ENCODE results near the gene SLC8A1.

Gene SLC8A1

GRCh38 chr2:40155728-40156127, 296.2 kb downstream of the SLC8A1 start:
- Histone ChIP-seq H3K23ac (ENCODE audit: low read length) (no peak overlapping the region), H3K9me3 (ENCODE audit: insufficient read depth, low read depth, low read length) (no peaks in the 10 kb centered on the region), H2AFZ (ENCODE audit: insufficient read depth, low read length, poor library complexity) (no peak overlapping the region), H3K27me3 (ENCODE audit: insufficient read depth, low read length) (no peaks in the 10 kb centered on the region), H3K4ac (ENCODE audit: low read depth, low read length) (no peak overlapping the region), H2BK120ac (ENCODE audit: insufficient read depth, low read length, poor library complexity) (no peak overlapping the region), H3K4me2 (ENCODE audit: low read length) (no peak overlapping the region), H3K9ac (ENCODE audit: low read length) (no peak overlapping the region), H3K36me3 (ENCODE audit: control insufficient read depth in 1 of 2, insufficient read depth in 2 of 2, low read length in 2 of 2) (peaks cover 2 to 9% of the 10 kb centered on the region in 2 experiments), H4K8ac (ENCODE audit: low read depth, low read length) (no peak overlapping the region), H2BK5ac (ENCODE audit: low read depth, low read length, poor library complexity) (no peak overlapping the region), H3K14ac (ENCODE audit: low read length) (no peak overlapping the region), H3K79me1 (ENCODE audit: low read length) (no peaks in the 10 kb centered on the region), H2AK5ac (ENCODE audit: low read length) (no peak overlapping the region), H3K4me3 (ENCODE audit: low read depth, low read length) (no peak overlapping the region), H4K12ac (ENCODE audit: low read depth, low read length) (no peak overlapping the region), H3K4me1 (ENCODE audit: control insufficient read depth in 1 of 2, insufficient read depth in 2 of 2, low read length in 2 of 2) (no peaks in the 10 kb centered on the region), H3K18ac (ENCODE audit: low read length) (no peak overlapping the region), H2BK12ac (ENCODE audit: low read length) (no peak overlapping the region), H3K79me2 (ENCODE audit: control insufficient read depth, insufficient read depth, low read length, poor library complexity) (no peaks in the 10 kb centered on the region), H4K91ac (ENCODE audit: low read depth, low read length) (no peak overlapping the region), H3K27ac (ENCODE audit: low read depth, low read length) (no peak overlapping the region)
- DNase-seq, result peak in 1 of 2 donors; percentile 42
- WGBS (ENCODE audit: extremely low coverage, insufficient coverage, insufficient read length), result no CpG with 5 or more reads among the region's 2 CpGs

DNA sequence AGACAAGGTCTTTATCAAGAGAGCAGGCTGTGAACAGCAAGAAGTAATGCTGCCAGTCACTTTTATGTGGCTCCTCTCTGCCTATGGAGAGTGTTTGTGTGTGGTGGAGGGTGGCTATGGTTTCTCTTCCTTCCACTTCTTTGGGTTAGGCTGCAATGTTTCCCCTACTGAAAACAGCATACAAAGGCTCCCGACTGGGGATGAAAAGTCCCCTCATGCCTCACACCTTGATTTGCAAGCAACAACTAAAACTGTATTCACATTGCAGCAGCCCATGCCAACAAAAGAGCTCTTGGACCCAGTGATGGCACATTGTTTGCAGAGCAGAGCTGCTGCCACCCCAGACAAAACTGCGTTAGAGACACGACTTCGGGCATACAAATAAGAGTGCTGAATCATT, 301.6 kb downstream of the SLC8A1 start:
- H3K9ac ChIP-seq (ENCODE audit: low read length), result no peak overlapping the region
- H3K23ac ChIP-seq (ENCODE audit: low read length), result no peak overlapping the region
- no peaks in the 10 kb centered on the region for H3K27me3 ChIP-seq (ENCODE audit: insufficient read depth, low read length)
- H2BK12ac ChIP-seq (ENCODE audit: low read length), result no peak overlapping the region
- H3K18ac ChIP-seq (ENCODE audit: low read length), result no peak overlapping the region
- H3K36me3 ChIP-seq (ENCODE audit: control insufficient read depth in 1 of 2, insufficient read depth in 2 of 2, low read length in 2 of 2), result peaks cover 2 to 4% of the 10 kb centered on the region in 2 experiments
- H2AK5ac ChIP-seq (ENCODE audit: low read length), result no peak overlapping the region
- no peaks in the 10 kb centered on the region for H3K4me1 ChIP-seq (ENCODE audit: control insufficient read depth in 1 of 2, insufficient read depth in 2 of 2, low read length in 2 of 2)
- no peak for DNase-seq
- peaks cover 2% of the 10 kb centered on the region for H3K79me1 ChIP-seq (ENCODE audit: low read length)
- H2BK5ac ChIP-seq (ENCODE audit: low read depth, low read length, poor library complexity), result no peak overlapping the region
- H2AFZ ChIP-seq (ENCODE audit: insufficient read depth, low read length, poor library complexity), result no peak overlapping the region
- H3K9me3 ChIP-seq (ENCODE audit: insufficient read depth, low read depth, low read length), result no peaks in the 10 kb centered on the region
- no CpG with 5 or more reads among the region's 4 CpGs for WGBS (ENCODE audit: extremely low coverage, insufficient coverage, insufficient read length)
- peaks cover 2% of the 10 kb centered on the region for H3K79me2 ChIP-seq (ENCODE audit: control insufficient read depth, insufficient read depth, low read length, poor library complexity)
- H4K91ac ChIP-seq (ENCODE audit: low read depth, low read length), result no peak overlapping the region
- H4K12ac ChIP-seq (ENCODE audit: low read depth, low read length), result no peak overlapping the region
- no peak overlapping the region for H2BK120ac ChIP-seq (ENCODE audit: insufficient read depth, low read length, poor library complexity)
- no peak overlapping the region for H3K4me3 ChIP-seq (ENCODE audit: low read depth, low read length)
- H3K14ac ChIP-seq (ENCODE audit: low read length), result no peak overlapping the region
- no peak overlapping the region for H3K27ac ChIP-seq (ENCODE audit: low read depth, low read length)
- no peak overlapping the region for H3K4me2 ChIP-seq (ENCODE audit: low read length)
- no peak overlapping the region for H4K8ac ChIP-seq (ENCODE audit: low read depth, low read length)
- H3K4ac ChIP-seq (ENCODE audit: low read depth, low read length), result no peak overlapping the region

GRCh38 chr2:40148334-40148733, 303.6 kb downstream of the SLC8A1 start:
- Histone ChIP-seq H3K9ac (ENCODE audit: low read length) (no peak overlapping the region), H3K23ac (ENCODE audit: low read length) (no peak overlapping the region), H2AFZ (ENCODE audit: insufficient read depth, low read length, poor library complexity) (no peak overlapping the region), H3K4ac (ENCODE audit: low read depth, low read length) (no peak overlapping the region), H3K4me1 (ENCODE audit: control insufficient read depth in 1 of 2, insufficient read depth in 2 of 2, low read length in 2 of 2) (no peaks in the 10 kb centered on the region), H3K4me3 (ENCODE audit: low read depth, low read length) (no peak overlapping the region), H2AK5ac (ENCODE audit: low read length) (no peak overlapping the region), H3K4me2 (ENCODE audit: low read length) (no peak overlapping the region), H3K27me3 (ENCODE audit: insufficient read depth, low read length) (no peaks in the 10 kb centered on the region), H3K9me3 (ENCODE audit: insufficient read depth, low read depth, low read length) (no peaks in the 10 kb centered on the region), H3K14ac (ENCODE audit: low read length) (no peak overlapping the region), H4K12ac (ENCODE audit: low read depth, low read length) (no peak overlapping the region), H3K36me3 (ENCODE audit: control insufficient read depth in 1 of 2, insufficient read depth in 2 of 2, low read length in 2 of 2) (peaks cover 2 to 4% of the 10 kb centered on the region in 2 experiments), H4K8ac (ENCODE audit: low read depth, low read length) (no peak overlapping the region), H3K27ac (ENCODE audit: low read depth, low read length) (no peak overlapping the region), H2BK12ac (ENCODE audit: low read length) (no peak overlapping the region), H2BK120ac (ENCODE audit: insufficient read depth, low read length, poor library complexity) (no peak overlapping the region), H3K79me2 (ENCODE audit: control insufficient read depth, insufficient read depth, low read length, poor library complexity) (peaks cover 2% of the 10 kb centered on the region), H3K79me1 (ENCODE audit: low read length) (peaks cover 2% of the 10 kb centered on the region), H3K18ac (ENCODE audit: low read length) (no peak overlapping the region), H2BK5ac (ENCODE audit: low read depth, low read length, poor library complexity) (no peak overlapping the region), H4K91ac (ENCODE audit: low read depth, low read length) (no peak overlapping the region)
- WGBS (ENCODE audit: extremely low coverage, insufficient coverage, insufficient read length), result no CpG with 5 or more reads among the region's 6 CpGs
- no peak for DNase-seq

- DNase-seq, result no peak
- no peak overlapping the region for H2BK5ac ChIP-seq (ENCODE audit: low read depth, low read length, poor library complexity)
- H3K14ac ChIP-seq (ENCODE audit: low read length), result no peak overlapping the region
- no peak overlapping the region for H4K8ac ChIP-seq (ENCODE audit: low read depth, low read length)
- no peak overlapping the region for H3K27ac ChIP-seq (ENCODE audit: low read depth, low read length)
- H3K18ac ChIP-seq (ENCODE audit: low read length), result no peak overlapping the region
- no peaks in the 10 kb centered on the region for H3K9me3 ChIP-seq (ENCODE audit: insufficient read depth, low read depth, low read length)
- no peak overlapping the region for H3K9ac ChIP-seq (ENCODE audit: low read length)
- H4K91ac ChIP-seq (ENCODE audit: low read depth, low read length), result no peak overlapping the region
- no peaks in the 10 kb centered on the region for H3K27me3 ChIP-seq (ENCODE audit: insufficient read depth, low read length)
- H3K4me1 ChIP-seq (ENCODE audit: control insufficient read depth in 1 of 2, insufficient read depth in 2 of 2, low read length in 2 of 2), result no peaks in the 10 kb centered on the region
- H3K79me1 ChIP-seq (ENCODE audit: low read length), result peaks cover 2% of the 10 kb centered on the region
- H3K79me2 ChIP-seq (ENCODE audit: control insufficient read depth, insufficient read depth, low read length, poor library complexity), result peaks cover 2% of the 10 kb centered on the region
- no peak overlapping the region for H4K12ac ChIP-seq (ENCODE audit: low read depth, low read length)
- no peak overlapping the region for H2AK5ac ChIP-seq (ENCODE audit: low read length)
- no peak overlapping the region for H2BK12ac ChIP-seq (ENCODE audit: low read length)
- H3K4ac ChIP-seq (ENCODE audit: low read depth, low read length), result no peak overlapping the region
- peaks cover 0 to 2% of the 10 kb centered on the region in 2 experiments for H3K36me3 ChIP-seq (ENCODE audit: control insufficient read depth in 1 of 2, insufficient read depth in 2 of 2, low read length in 2 of 2)
- H3K23ac ChIP-seq (ENCODE audit: low read length), result no peak overlapping the region
- no peak overlapping the region for H3K4me2 ChIP-seq (ENCODE audit: low read length)
- H2AFZ ChIP-seq (ENCODE audit: insufficient read depth, low read length, poor library complexity), result no peak overlapping the region
- H2BK120ac ChIP-seq (ENCODE audit: insufficient read depth, low read length, poor library complexity), result no peak overlapping the region
- no CpG with 5 or more reads among the region's 2 CpGs for WGBS (ENCODE audit: extremely low coverage, insufficient coverage, insufficient read length)
- H3K4me3 ChIP-seq (ENCODE audit: low read depth, low read length), result no peak overlapping the region
Observed at GRCh38 chr2:40147360-40147759, 304.5 kb downstream of the SLC8A1 start.
